ENCODE results near the gene TMC3. TPM values are rescaled to one million over a fixed set of nuclear protein-coding genes. Genes with fewer than 3 reads are reported as not detected.

Gene TMC3
- total RNA-seq, 4 donors from 2014 or later = 0.17 to 0.99 (median 0.47) TPM

DNA sequence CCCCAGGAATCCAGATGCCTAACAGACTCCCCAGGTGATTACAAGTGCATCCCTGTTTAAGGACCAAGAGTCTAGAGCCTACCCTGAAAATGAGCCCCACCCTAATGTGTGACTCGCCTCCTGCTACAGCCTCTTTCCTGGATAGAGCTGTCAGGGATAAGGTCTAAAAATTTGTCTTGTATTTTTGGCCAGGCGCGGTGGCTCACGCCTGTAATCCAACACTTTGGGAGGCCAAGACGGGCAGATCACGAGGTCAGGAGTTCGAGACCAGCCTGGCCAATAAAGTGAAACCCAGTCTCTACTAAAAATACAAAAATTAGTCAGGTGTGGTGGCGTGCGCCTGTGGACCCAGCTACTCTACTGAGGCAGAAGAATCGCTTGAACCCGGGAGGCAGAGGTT lies 11.2 kb downstream of the TMC3 start:
- Histone ChIP-seq H3K9me3 (no peaks in the 10 kb centered on the region), H3K4me1 (no peaks in the 10 kb centered on the region), H3K27me3 (no peaks in the 10 kb centered on the region), H3K36me3 (no peaks in the 10 kb centered on the region), H3K27ac (replicated peaks in 1 of 4) (no peak overlapping the region), H3K4me3 (no peak overlapping the region)
- peak; percentile 55 for DNase-seq (ENCODE audit: extremely low spot score)
- no peak for TF ChIP-seq EP300 (IDR thresholded peaks at IDR 0.05)
- no peak for TF ChIP-seq POLR2AphosphoS5 (IDR thresholded peaks at IDR 0.05)
- no peak for TF ChIP-seq POLR2A (IDR thresholded peaks at IDR 0.05; ENCODE audit: low read depth)
- TF ChIP-seq, protein P1, sequence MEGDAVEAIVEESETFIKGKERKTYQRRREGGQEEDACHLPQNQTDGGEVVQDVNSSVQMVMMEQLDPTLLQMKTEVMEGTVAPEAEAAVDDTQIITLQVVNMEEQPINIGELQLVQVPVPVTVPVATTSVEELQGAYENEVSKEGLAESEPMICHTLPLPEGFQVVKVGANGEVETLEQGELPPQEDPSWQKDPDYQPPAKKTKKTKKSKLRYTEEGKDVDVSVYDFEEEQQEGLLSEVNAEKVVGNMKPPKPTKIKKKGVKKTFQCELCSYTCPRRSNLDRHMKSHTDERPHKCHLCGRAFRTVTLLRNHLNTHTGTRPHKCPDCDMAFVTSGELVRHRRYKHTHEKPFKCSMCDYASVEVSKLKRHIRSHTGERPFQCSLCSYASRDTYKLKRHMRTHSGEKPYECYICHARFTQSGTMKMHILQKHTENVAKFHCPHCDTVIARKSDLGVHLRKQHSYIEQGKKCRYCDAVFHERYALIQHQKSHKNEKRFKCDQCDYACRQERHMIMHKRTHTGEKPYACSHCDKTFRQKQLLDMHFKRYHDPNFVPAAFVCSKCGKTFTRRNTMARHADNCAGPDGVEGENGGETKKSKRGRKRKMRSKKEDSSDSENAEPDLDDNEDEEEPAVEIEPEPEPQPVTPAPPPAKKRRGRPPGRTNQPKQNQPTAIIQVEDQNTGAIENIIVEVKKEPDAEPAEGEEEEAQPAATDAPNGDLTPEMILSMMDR (IDR thresholded peaks at IDR 0.05) = no peak
- WGBS = 92% methylated on average over 7 of the region's 11 CpGs
- intact Hi-C loops (cut with DNase I) = no loop called here

GRCh38 chr15:81361891-81362290 lies 12.1 kb downstream of the TMC3 start:
- intact Hi-C loops (cut with DNase I) = no loop called here
- Histone ChIP-seq H3K4me3 (no peak overlapping the region), H3K27ac (replicated peaks in 1 of 4) (no peak overlapping the region), H3K36me3 (no peaks in the 10 kb centered on the region), H3K27me3 (no peaks in the 10 kb centered on the region), H3K9me3 (no peaks in the 10 kb centered on the region), H3K4me1 (no peaks in the 10 kb centered on the region)
- DNase-seq (ENCODE audit: extremely low spot score) = no peak
- TF ChIP-seq, protein P1 (IDR thresholded peaks at IDR 0.05) = no peak
- TF ChIP-seq POLR2AphosphoS5 (IDR thresholded peaks at IDR 0.05) (no peak), EP300 (IDR thresholded peaks at IDR 0.05) (no peak), POLR2A (IDR thresholded peaks at IDR 0.05; ENCODE audit: low read depth) (no peak)
- 88% methylated on average over 7 of the region's 7 CpGs for WGBS

DNA sequence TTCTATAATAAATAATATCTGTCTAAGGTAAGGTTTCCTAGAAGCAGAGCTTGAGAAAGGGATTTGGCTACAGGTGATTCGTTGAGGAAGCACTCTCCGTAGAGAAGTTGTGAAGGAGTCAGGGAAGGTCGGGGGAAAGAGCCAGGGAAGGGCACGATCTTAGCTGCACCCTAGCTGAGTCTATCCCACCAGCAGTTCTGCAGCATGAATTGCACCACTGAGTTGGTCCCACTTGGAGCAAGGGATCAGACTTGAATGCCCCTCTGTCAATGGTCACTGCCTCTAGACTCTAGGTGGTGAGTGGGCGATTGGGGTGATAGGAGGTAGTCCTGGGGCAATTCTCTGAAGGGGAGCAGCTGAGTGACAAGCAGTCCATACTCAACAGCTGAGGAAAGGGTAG lies 13.5 kb downstream of the TMC3 start:
- no peak for TF ChIP-seq EP300 (IDR thresholded peaks at IDR 0.05)
- no peak for TF ChIP-seq POLR2AphosphoS5 (IDR thresholded peaks at IDR 0.05)
- TF ChIP-seq, protein P1 (IDR thresholded peaks at IDR 0.05) = no peak
- TF ChIP-seq POLR2A (IDR thresholded peaks at IDR 0.05; ENCODE audit: low read depth) = no peak
- Histone ChIP-seq H3K27me3 (no peaks in the 10 kb centered on the region), H3K9me3 (no peaks in the 10 kb centered on the region), H3K36me3 (no peaks in the 10 kb centered on the region), H3K4me3 (no peak overlapping the region), H3K4me1 (no peaks in the 10 kb centered on the region), H3K27ac (replicated peaks in 1 of 4) (no peak overlapping the region)
- intact Hi-C loops (cut with DNase I) = no loop called here
- peak; percentile 90 for DNase-seq (ENCODE audit: extremely low spot score)
- 94% methylated on average over 5 of the region's 5 CpGs for WGBS

- Histone ChIP-seq H3K4me3 (no peak overlapping the region), H3K27ac (replicated peaks in 1 of 4) (no peak overlapping the region), H3K27me3 (no peaks in the 10 kb centered on the region), H3K4me1 (no peaks in the 10 kb centered on the region), H3K36me3 (no peaks in the 10 kb centered on the region), H3K9me3 (no peaks in the 10 kb centered on the region)
- WGBS = 92% methylated on average over 6 of the region's 6 CpGs
- intact Hi-C loops (cut with DNase I) = no loop called here
- DNase-seq (ENCODE audit: extremely low spot score) = peak; percentile 80
- TF ChIP-seq EP300 (IDR thresholded peaks at IDR 0.05) (no peak), POLR2A (IDR thresholded peaks at IDR 0.05; ENCODE audit: low read depth) (no peak), POLR2AphosphoS5 (IDR thresholded peaks at IDR 0.05) (no peak)
- TF ChIP-seq, protein P1 (IDR thresholded peaks at IDR 0.05) = no peak
Measured at GRCh38 chr15:81358248-81358647, 15.8 kb downstream of the TMC3 start.

- no peaks in the 10 kb centered on the region for H3K27me3 ChIP-seq
- WGBS = 81% methylated on average over 6 of the region's 6 CpGs
Measured at GRCh38 chr15:81357180-81357686, 16.8 kb downstream of the TMC3 start.

More at GRCh38 chr15:81357180-81357686, 16.8 kb downstream of the TMC3 start:
- TF ChIP-seq POLR2A (IDR thresholded peaks at IDR 0.05; ENCODE audit: low read depth) (no peak), POLR2AphosphoS5 (IDR thresholded peaks at IDR 0.05) (no peak), EP300 (IDR thresholded peaks at IDR 0.05) (no peak)
- TF ChIP-seq, protein P1 (IDR thresholded peaks at IDR 0.05) = no peak
- Histone ChIP-seq H3K36me3 (no peaks in the 10 kb centered on the region), H3K4me1 (no peaks in the 10 kb centered on the region), H3K9me3 (no peaks in the 10 kb centered on the region), H3K4me3 (no peak overlapping the region), H3K27ac (replicated peaks in 1 of 4) (no peak overlapping the region)
- intact Hi-C loops (cut with DNase I) = no loop called here
- no peak for DNase-seq (ENCODE audit: extremely low spot score)

All from esophagus muscularis mucosa (tissue), 4 donors.